ENCODE data around the gene EIF2AK3. TPM values are rescaled to one million over a fixed set of nuclear protein-coding genes. Genes with fewer than 3 reads are reported as not detected.

EIF2AK3 gene
- polyA plus RNA-seq, 1 donor (not counting 4 experiments of a cell fraction or from before 2014, with no cell fraction given), result 10.9 TPM

DNA sequence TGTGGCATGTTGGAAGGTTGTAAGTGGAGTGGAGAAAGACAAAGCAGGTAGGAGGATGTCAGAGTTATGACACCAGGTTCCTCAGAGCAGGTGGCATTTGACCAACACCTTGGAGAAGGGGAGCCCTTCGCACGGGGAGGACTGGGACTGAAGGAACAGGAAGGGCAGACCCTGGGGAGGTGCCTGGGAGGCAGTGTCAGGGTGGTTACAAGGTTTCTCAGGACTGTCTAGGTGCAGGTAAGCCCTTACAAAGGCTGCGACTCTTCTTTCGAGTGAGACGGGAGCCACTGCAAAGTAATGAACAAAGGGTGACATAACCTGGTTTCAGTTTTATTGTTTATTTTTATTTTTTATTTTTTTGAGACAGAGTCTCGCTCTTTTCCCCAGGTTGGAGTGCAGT, 84.6 kb downstream of the EIF2AK3 start:
- TF ChIP-seq EZH2 (IDR thresholded peaks at IDR 0.05; ENCODE audit: low read length), result no peak
- TF ChIP-seq, protein P1, sequence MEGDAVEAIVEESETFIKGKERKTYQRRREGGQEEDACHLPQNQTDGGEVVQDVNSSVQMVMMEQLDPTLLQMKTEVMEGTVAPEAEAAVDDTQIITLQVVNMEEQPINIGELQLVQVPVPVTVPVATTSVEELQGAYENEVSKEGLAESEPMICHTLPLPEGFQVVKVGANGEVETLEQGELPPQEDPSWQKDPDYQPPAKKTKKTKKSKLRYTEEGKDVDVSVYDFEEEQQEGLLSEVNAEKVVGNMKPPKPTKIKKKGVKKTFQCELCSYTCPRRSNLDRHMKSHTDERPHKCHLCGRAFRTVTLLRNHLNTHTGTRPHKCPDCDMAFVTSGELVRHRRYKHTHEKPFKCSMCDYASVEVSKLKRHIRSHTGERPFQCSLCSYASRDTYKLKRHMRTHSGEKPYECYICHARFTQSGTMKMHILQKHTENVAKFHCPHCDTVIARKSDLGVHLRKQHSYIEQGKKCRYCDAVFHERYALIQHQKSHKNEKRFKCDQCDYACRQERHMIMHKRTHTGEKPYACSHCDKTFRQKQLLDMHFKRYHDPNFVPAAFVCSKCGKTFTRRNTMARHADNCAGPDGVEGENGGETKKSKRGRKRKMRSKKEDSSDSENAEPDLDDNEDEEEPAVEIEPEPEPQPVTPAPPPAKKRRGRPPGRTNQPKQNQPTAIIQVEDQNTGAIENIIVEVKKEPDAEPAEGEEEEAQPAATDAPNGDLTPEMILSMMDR (optimal IDR thresholded peaks at IDR 0.05 in 1 of 3, IDR thresholded peaks at IDR 0.05 in 1 of 3, conservative IDR thresholded peaks at IDR 0.05 in 1 of 3; ENCODE audit: extremely low read depth in 1 of 3, insufficient read depth in 2 of 3, low read length in 3 of 3), result no peak
- peaks cover 2% of the 10 kb centered on the region for H3K9me3 ChIP-seq (ENCODE audit: control insufficient read depth, low read depth, low read length)
- H4K20me1 ChIP-seq (ENCODE audit: control insufficient read depth, extremely low read depth, insufficient read depth, low read length), result no peaks in the 10 kb centered on the region
- DNase-seq (ENCODE audit: low read depth, low spot score), result no peak
- FAIRE-seq, result no peak
- H3K9ac ChIP-seq (ENCODE audit: control insufficient read depth, extremely low read depth, insufficient read depth, low read length), result no peak overlapping the region
- H2AFZ ChIP-seq (ENCODE audit: control insufficient read depth, low read length), result no peak overlapping the region
- dilution Hi-C loops (cut with MboI; ENCODE audit: extremely low pct_ligation_motif_present, low sequenced_read_pairs), result no loop called here
- no peaks in the 10 kb centered on the region for H3K9me1 ChIP-seq (ENCODE audit: control insufficient read depth, extremely low read depth, insufficient read depth, low read length)
- no peaks in the 10 kb centered on the region for H3K27me3 ChIP-seq (ENCODE audit: control insufficient read depth, extremely low read depth, insufficient read depth, low read length)
- no peak overlapping the region for H3K27ac ChIP-seq (ENCODE audit: control insufficient read depth, insufficient read depth, low read length)
- no peaks in the 10 kb centered on the region for H3K79me2 ChIP-seq (ENCODE audit: control insufficient read depth, insufficient read depth, low read length)
- no peak overlapping the region for H3K4me2 ChIP-seq (ENCODE audit: control insufficient read depth, extremely low read depth, insufficient read depth, low read depth, low read length)
- H3K36me3 ChIP-seq (ENCODE audit: control insufficient read depth in 2 of 2, extremely low read depth in 1 of 2, insufficient read depth in 2 of 2, low read length in 2 of 2), result no peaks in the 10 kb centered on the region
- H3K4me1 ChIP-seq (ENCODE audit: control insufficient read depth, extremely low read depth, insufficient read depth, low read length), result peaks cover 10% of the 10 kb centered on the region
- H3K4me3 ChIP-seq (ENCODE audit: control insufficient read depth in 2 of 3, extremely low read depth in 1 of 3, insufficient read depth in 2 of 3, low read depth in 1 of 3, low read length in 3 of 3), result no peak overlapping the region

DNA sequence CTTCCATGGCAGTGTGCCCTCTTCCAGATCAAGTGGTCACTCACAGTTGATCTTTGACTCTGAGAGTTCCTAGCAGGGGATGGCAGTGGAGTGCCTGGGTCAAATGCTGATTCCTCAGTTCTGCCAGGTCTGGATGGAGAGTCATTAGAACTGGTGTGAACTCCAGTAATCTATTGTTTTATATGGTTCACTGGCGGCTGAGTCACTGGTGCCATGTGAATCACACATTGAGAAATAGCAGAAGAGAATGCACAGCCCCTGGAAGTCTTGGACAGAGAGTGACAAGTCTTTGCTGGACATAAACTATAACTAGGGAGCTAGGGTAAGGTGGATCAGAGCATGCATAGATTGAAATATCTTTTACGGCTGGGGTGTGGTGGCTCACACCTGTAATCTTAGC, 86.9 kb downstream of the EIF2AK3 start:
- no peak overlapping the region for H3K9ac ChIP-seq (ENCODE audit: control insufficient read depth, extremely low read depth, insufficient read depth, low read length)
- no peak overlapping the region for H2AFZ ChIP-seq (ENCODE audit: control insufficient read depth, low read length)
- no peak overlapping the region for H3K27ac ChIP-seq (ENCODE audit: control insufficient read depth, insufficient read depth, low read length)
- no peaks in the 10 kb centered on the region for H3K9me1 ChIP-seq (ENCODE audit: control insufficient read depth, extremely low read depth, insufficient read depth, low read length)
- dilution Hi-C loops (cut with MboI; ENCODE audit: extremely low pct_ligation_motif_present, low sequenced_read_pairs), result no loop called here
- H4K20me1 ChIP-seq (ENCODE audit: control insufficient read depth, extremely low read depth, insufficient read depth, low read length), result no peaks in the 10 kb centered on the region
- TF ChIP-seq, protein P1 (optimal IDR thresholded peaks at IDR 0.05 in 1 of 3, IDR thresholded peaks at IDR 0.05 in 1 of 3, conservative IDR thresholded peaks at IDR 0.05 in 1 of 3; ENCODE audit: extremely low read depth in 1 of 3, insufficient read depth in 2 of 3, low read length in 3 of 3), result no peak
- no peak for TF ChIP-seq EZH2 (IDR thresholded peaks at IDR 0.05; ENCODE audit: low read length)
- DNase-seq (ENCODE audit: low read depth, low spot score), result no peak
- H3K4me2 ChIP-seq (ENCODE audit: control insufficient read depth, extremely low read depth, insufficient read depth, low read depth, low read length), result no peak overlapping the region
- peak; percentile 57 for FAIRE-seq
- H3K79me2 ChIP-seq (ENCODE audit: control insufficient read depth, insufficient read depth, low read length), result no peaks in the 10 kb centered on the region
- no peaks in the 10 kb centered on the region for H3K27me3 ChIP-seq (ENCODE audit: control insufficient read depth, extremely low read depth, insufficient read depth, low read length)
- no peaks in the 10 kb centered on the region for H3K36me3 ChIP-seq (ENCODE audit: control insufficient read depth in 2 of 2, extremely low read depth in 1 of 2, insufficient read depth in 2 of 2, low read length in 2 of 2)
- H3K4me3 ChIP-seq (ENCODE audit: control insufficient read depth in 2 of 3, extremely low read depth in 1 of 3, insufficient read depth in 2 of 3, low read depth in 1 of 3, low read length in 3 of 3), result no peak overlapping the region
- peaks cover 10% of the 10 kb centered on the region for H3K4me1 ChIP-seq (ENCODE audit: control insufficient read depth, extremely low read depth, insufficient read depth, low read length)
- H3K9me3 ChIP-seq (ENCODE audit: control insufficient read depth, low read depth, low read length), result peaks cover 2% of the 10 kb centered on the region
